Epithelial cell of proximal tubule (primary cell): ENCODE measurements around the gene SLC25A26. TPM values are rescaled to one million over a fixed set of nuclear protein-coding genes. Genes with fewer than 3 reads are reported as not detected.
"Not testable (repeated sequence)": the region's sequence is repeated elsewhere in the genome, so short reads cannot be mapped to it uniquely, and the experiment has no call there.

Source experiments
- DNase-seq: peaks from one replicate; pipeline ENCODE4 v3.0.0-alpha.2; 2011; ENCODE audit warnings: low read depth
- H3K4me3 ChIP-seq: 2 replicates; pipeline ENCODE4 v1.5.1; 2011; ENCODE audit warnings: low read depth, mild to moderate bottlenecking, low read length
- total RNA-seq: library from RNA; depleted of rRNA; stranded (reverse); fragments of >200 nt; gene quantifications from 2 replicates; pipeline ENCODE4 v1.2.3, GENCODE V29; 2015
- TF ChIP-seq, protein P1 (sequence below): conservative IDR thresholded peaks from 2 replicates; pipeline ENCODE4 v1.5.1; 2012; ENCODE audit warnings: low read depth, mild to moderate bottlenecking, low read length

SLC25A26 gene
- total RNA-seq, 1 donor from 2014 or later = 16.2 TPM

- no peak for DNase-seq
- TF ChIP-seq, protein P1, sequence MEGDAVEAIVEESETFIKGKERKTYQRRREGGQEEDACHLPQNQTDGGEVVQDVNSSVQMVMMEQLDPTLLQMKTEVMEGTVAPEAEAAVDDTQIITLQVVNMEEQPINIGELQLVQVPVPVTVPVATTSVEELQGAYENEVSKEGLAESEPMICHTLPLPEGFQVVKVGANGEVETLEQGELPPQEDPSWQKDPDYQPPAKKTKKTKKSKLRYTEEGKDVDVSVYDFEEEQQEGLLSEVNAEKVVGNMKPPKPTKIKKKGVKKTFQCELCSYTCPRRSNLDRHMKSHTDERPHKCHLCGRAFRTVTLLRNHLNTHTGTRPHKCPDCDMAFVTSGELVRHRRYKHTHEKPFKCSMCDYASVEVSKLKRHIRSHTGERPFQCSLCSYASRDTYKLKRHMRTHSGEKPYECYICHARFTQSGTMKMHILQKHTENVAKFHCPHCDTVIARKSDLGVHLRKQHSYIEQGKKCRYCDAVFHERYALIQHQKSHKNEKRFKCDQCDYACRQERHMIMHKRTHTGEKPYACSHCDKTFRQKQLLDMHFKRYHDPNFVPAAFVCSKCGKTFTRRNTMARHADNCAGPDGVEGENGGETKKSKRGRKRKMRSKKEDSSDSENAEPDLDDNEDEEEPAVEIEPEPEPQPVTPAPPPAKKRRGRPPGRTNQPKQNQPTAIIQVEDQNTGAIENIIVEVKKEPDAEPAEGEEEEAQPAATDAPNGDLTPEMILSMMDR = no peak
Observed at GRCh38 chr3:66419036-66419435, 198.2 kb downstream of the SLC25A26 start.

GRCh38 chr3:66421144-66421543 is 200.3 kb downstream of the SLC25A26 start:
- H3K4me3 ChIP-seq, DNase-seq: not testable (repeated sequence)

More at GRCh38 chr3:66419036-66419435, 198.2 kb downstream of the SLC25A26 start:
- no peak overlapping the region for H3K4me3 ChIP-seq

GRCh38 chr3:66421893-66422292 is 201.1 kb downstream of the SLC25A26 start:
- not testable (repeated sequence) for H3K4me3 ChIP-seq, DNase-seq

- DNase-seq = no peak
- H3K4me3 ChIP-seq = no peak overlapping the region
- TF ChIP-seq, protein P1 = no peak
Observed at GRCh38 chr3:66423791-66424190, 203.0 kb downstream of the SLC25A26 start.

DNA sequence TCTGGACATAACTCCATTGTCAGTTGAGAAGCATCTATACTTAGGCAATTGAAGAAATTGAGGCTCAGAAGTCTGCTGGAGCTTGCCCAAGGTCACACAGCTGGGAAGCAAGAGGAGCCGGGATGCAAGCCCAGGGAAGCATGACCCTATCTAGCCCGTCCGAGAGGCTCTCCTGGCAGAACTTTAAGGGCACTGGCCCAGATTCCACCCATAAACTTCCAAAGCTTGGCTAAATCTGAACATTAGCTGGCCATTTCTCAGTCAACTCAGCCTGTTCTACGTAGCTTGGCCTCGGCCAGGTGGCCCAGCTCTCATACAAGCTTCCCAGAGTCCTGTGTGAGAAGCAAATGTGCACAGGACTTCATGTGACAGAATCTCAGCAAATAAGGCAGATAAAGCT is 204.2 kb downstream of the SLC25A26 start:
- no peak for DNase-seq
- H3K4me3 ChIP-seq = no peak overlapping the region
- TF ChIP-seq, protein P1 = no peak

DNA sequence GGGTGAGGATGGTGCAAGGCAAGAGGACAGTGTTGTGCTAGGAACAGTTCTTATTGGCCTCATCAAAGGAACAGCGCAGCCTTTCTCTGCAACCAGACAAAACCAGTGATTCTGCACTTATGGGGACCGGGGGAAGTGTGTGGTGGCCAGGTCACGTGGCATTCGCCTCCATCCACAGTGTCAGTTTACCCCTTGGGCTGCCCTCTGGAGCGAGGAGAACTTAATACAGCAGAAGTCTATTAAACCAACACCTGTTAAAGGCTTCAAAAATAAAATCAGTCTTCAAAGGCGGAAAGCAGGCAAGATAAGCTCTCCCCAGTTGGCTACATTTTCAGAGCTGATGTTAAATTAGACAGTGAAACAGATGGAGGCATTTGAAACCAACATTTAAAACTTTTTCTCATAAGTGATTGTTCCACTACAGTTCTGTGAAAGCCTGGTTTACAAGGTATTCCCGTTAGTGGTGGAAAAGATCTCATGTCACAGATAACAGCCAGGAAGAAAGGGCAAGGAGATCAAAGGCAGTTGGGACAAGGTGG is 204.8 kb downstream of the SLC25A26 start:
- H3K4me3 ChIP-seq = no peak overlapping the region
- TF ChIP-seq, protein P1 = no peak
- DNase-seq = no peak

DNA sequence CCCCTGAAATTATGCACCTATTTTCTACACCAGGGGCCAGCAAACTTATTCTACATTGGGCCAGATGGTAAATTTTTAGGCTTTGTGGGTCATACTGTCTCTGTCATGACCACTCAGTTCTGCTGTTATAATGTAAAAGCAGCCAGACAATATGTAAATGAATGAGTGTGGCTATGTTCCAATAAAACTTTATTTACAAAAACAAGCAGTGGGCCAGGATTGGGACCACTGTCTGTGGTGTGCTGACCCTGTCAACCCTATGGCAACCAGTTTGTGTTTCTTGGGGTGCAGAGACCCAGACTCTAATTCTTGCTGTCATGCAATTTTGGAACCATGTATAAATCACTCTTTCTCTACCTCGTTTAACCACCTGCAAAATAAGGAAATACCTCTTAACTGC is 205.3 kb downstream of the SLC25A26 start:
- H3K4me3 ChIP-seq = no peak overlapping the region
- TF ChIP-seq, protein P1 = no peak
- no peak for DNase-seq

GRCh38 chr3:66427352-66427751 is 206.6 kb downstream of the SLC25A26 start:
- no peak for DNase-seq
- TF ChIP-seq, protein P1 = no peak
- no peak overlapping the region for H3K4me3 ChIP-seq
